Loucy (cell line): ENCODE measurements around the gene SHROOM3.

ENCODE experiments used
- CTCF ChIP-seq: fragments of 200-600 bp; sonication (generic); conservative IDR thresholded peaks from 2 replicates; pipeline ENCODE4 v1.5.1; 2014; ENCODE audit warnings: mild to moderate bottlenecking, antibody characterized with exemption, low read length
- EZH2phosphoT487 ChIP-seq: fragments of 200-600 bp; IDR thresholded peaks from 2 replicates; pipeline ENCODE4 v1.6.1; 2018; ENCODE audit warnings: antibody characterized with exemption, mild to moderate bottlenecking, moderate library complexity, borderline replicate concordance

GRCh38 chr4:76550966-76551780, 116.1 kb downstream of the SHROOM3 start:
- no peak for TF ChIP-seq CTCF
- no peak for TF ChIP-seq EZH2phosphoT487
